IMR-90 (cell line): ENCODE results near the gene ATOSA. TPM values are rescaled to one million over a fixed set of nuclear protein-coding genes. Genes with fewer than 3 reads are reported as not detected.
A peak's percentile ranks its signal among the peaks of the same experiment; 100 is the strongest.

Experiments used
- ATAC-seq: fragments of 200-7000 bp; cut with Tn5 transposase; 2 replicates; pipeline ENCODE4 v1.9.1; 2020; ENCODE audit warnings: low read depth, mild to moderate bottlenecking, moderate library complexity
- BruUV-seq: library from RNA; stranded (reverse); fragments of 400-500 nt; replicated peaks from 2 replicates; lab custom pipeline; 2021; lab: Mats Ljungman, UMichigan
- CTCF ChIA-PET: fragments of 300-600 bp; formaldehyde crosslinking; extraction: SDS; loops from one replicate; lab custom pipeline; 2021; ENCODE audit warnings: antibody characterized with exemption; lab: Yijun Ruan, JAX
- POLR2A ChIA-PET: fragments of 300-600 bp; sonication (Branson Sonifier 250); formaldehyde crosslinking; loops from one replicate; lab custom pipeline; 2022; ENCODE audit warnings: antibody characterized with exemption; ENCODE audit not compliant: unreplicated experiment; lab: Charles Lee
- DNase-seq: peaks from one replicate; pipeline ENCODE4 v3.0.0; 2013
- H2AFZ ChIP-seq: replicated peaks from 2 replicates; pipeline ENCODE3; 2013; ENCODE audit warnings: low read length, mild to moderate bottlenecking; ENCODE audit not compliant: poor library complexity
- H2AK5ac ChIP-seq: 2 replicates; pipeline ENCODE4 v1.6.1; 2013; ENCODE audit warnings: low read depth, low read length, inconsistent platforms
- H2AK9ac ChIP-seq: replicated peaks from 2 replicates; pipeline ENCODE3; 2013; ENCODE audit warnings: mild to moderate bottlenecking, low read depth, low read length, moderate library complexity; ENCODE audit not compliant: poor library complexity
- H2BK120ac ChIP-seq: 2 replicates; pipeline ENCODE4 v1.6.1; 2013; ENCODE audit warnings: low read depth, low read length, inconsistent platforms
- H2BK15ac ChIP-seq: 3 replicates; pipeline ENCODE4 v1.6.1; 2013; ENCODE audit warnings: low read depth, low read length, inconsistent platforms
- H2BK20ac ChIP-seq: 2 replicates; pipeline ENCODE4 v1.6.1; 2013; ENCODE audit warnings: low read depth, mild to moderate bottlenecking, inconsistent platforms, low read length, moderate library complexity
- H2BK5ac ChIP-seq: 2 replicates; pipeline ENCODE4 v1.6.1; 2013; ENCODE audit warnings: mild to moderate bottlenecking, low read depth, low read length, inconsistent platforms; ENCODE audit not compliant: poor library complexity, severe bottlenecking
- H3K14ac ChIP-seq: replicated peaks from 2 replicates; pipeline ENCODE4 v1.6.1; 2013; ENCODE audit warnings: low read depth, low read length, inconsistent platforms
- H3K18ac ChIP-seq: 2 replicates; pipeline ENCODE4 v1.6.1; 2013; ENCODE audit warnings: low read depth, low read length, control low read depth
- H3K23ac ChIP-seq: 2 replicates; pipeline ENCODE4 v1.6.1; 2013; ENCODE audit warnings: low read depth, low read length, inconsistent platforms
- H3K27ac ChIP-seq: 2 replicates; pipeline ENCODE4 v1.5.1; 2013; ENCODE audit warnings: mild to moderate bottlenecking, control low read depth, low read length; ENCODE audit not compliant: insufficient read depth
- H3K27me3 ChIP-seq: 2 replicates; pipeline ENCODE4 v1.6.1; 2013; ENCODE audit warnings: low read length; ENCODE audit not compliant: control insufficient read depth, insufficient read depth
- H3K36me3 ChIP-seq: 2 replicates; pipeline ENCODE4 v1.6.1; 2013; ENCODE audit warnings: low read length, mixed read lengths; ENCODE audit not compliant: control insufficient read depth, insufficient read depth
- H3K4ac ChIP-seq: 2 replicates; pipeline ENCODE4 v1.6.1; 2013; ENCODE audit warnings: low read depth, low read length, inconsistent platforms
- H3K4me1 ChIP-seq: 2 replicates; pipeline ENCODE4 v1.6.1; 2013; ENCODE audit warnings: low read length, mixed read lengths; ENCODE audit not compliant: control insufficient read depth, insufficient read depth
- H3K4me2 ChIP-seq: 2 replicates; pipeline ENCODE4 v1.6.1; 2013; ENCODE audit warnings: low read depth, mild to moderate bottlenecking, control low read depth, low read length, moderate library complexity
- H3K4me3 ChIP-seq: 2 replicates; pipeline ENCODE4 v1.5.1; 2013; ENCODE audit warnings: low read depth, mild to moderate bottlenecking, control low read depth, low read length, moderate library complexity; ENCODE audit not compliant: insufficient read depth
- H3K56ac ChIP-seq: 2 replicates; pipeline ENCODE4 v1.6.1; 2013; ENCODE audit warnings: low read length, inconsistent platforms; ENCODE audit not compliant: insufficient read depth; ENCODE audit errors: extremely low read depth
- H3K79me1 ChIP-seq, 2 experiments: 2 replicates each; pipeline ENCODE4 v1.6.1; 2013; ENCODE audit warnings: low read length in 2 of 2, inconsistent platforms in 1 of 2, low read depth in 1 of 2
- H3K9ac ChIP-seq: 2 replicates; pipeline ENCODE4 v1.6.1; 2013; ENCODE audit warnings: low read depth, low read length, control low read depth
- H3K9me1 ChIP-seq: 2 replicates; pipeline ENCODE4 v1.6.1; 2013; ENCODE audit warnings: low read length, inconsistent platforms; ENCODE audit not compliant: insufficient read depth
- H3K9me3 ChIP-seq: 2 replicates; pipeline ENCODE4 v1.6.1; 2013; ENCODE audit warnings: low read length; ENCODE audit not compliant: control insufficient read depth, insufficient read depth
- H4K20me1 ChIP-seq: 2 replicates; pipeline ENCODE4 v1.6.1; 2013; ENCODE audit warnings: low read length, inconsistent platforms; ENCODE audit not compliant: insufficient read depth
- H4K5ac ChIP-seq: 2 replicates; pipeline ENCODE4 v1.6.1; 2013; ENCODE audit warnings: mild to moderate bottlenecking, low read depth, low read length, control low read depth
- H4K8ac ChIP-seq, 2 experiments: 2 replicates each; pipeline ENCODE4 v1.6.1; 2013; ENCODE audit warnings: low read depth in 2 of 2, low read length in 2 of 2, control low read depth in 1 of 2, inconsistent platforms in 1 of 2
- H4K91ac ChIP-seq: 2 replicates; pipeline ENCODE4 v1.6.1; 2013; ENCODE audit warnings: low read depth, low read length, inconsistent platforms; ENCODE audit not compliant: insufficient read depth
- BHLHE40 ChIP-seq: fragments of 150-350 bp; IDR thresholded peaks from 2 replicates; pipeline ENCODE4 v1.6.1; 2016; ENCODE audit warnings: mild to moderate bottlenecking, low read depth, low read length
- CHD1 ChIP-seq: IDR thresholded peaks from 2 replicates; pipeline ENCODE4 v1.6.1; 2012; ENCODE audit warnings: low read depth, low read length, improper control_type of control experiment
- FOS ChIP-seq: fragments of 150-350 bp; IDR thresholded peaks from 2 replicates; pipeline ENCODE4 v1.6.1; 2016; ENCODE audit warnings: low read depth, low read length
- MAFK ChIP-seq: IDR thresholded peaks from 2 replicates; pipeline ENCODE4 v1.6.1; 2012; ENCODE audit warnings: low read depth, low read length, improper control_type of control experiment
- RAD21 ChIP-seq: IDR thresholded peaks from 2 replicates; pipeline ENCODE4 v1.6.1; 2012; ENCODE audit warnings: low read length, improper control_type of control experiment
- RCOR1 ChIP-seq: IDR thresholded peaks from 2 replicates; pipeline ENCODE4 v1.6.1; 2012; ENCODE audit warnings: mild to moderate bottlenecking, low read length, improper control_type of control experiment; ENCODE audit not compliant: insufficient replicate concordance
- SMC3 ChIP-seq: fragments of 150-350 bp; IDR thresholded peaks from 2 replicates; pipeline ENCODE4 v1.6.1; 2016; ENCODE audit warnings: low read depth, mild to moderate bottlenecking, antibody characterized with exemption, low read length, moderate library complexity
- WGBS, 2 experiments: methylation state at CpG; one replicate each; pipeline versions ENCODE4 v1.1.5 to v1.1.7; 2013; ENCODE audit warnings: missing lambda C conversion rate in 2 of 2; ENCODE audit not compliant: insufficient read length in 1 of 2; ENCODE audit errors: extremely low coverage in 2 of 2; 5-methylcytosine and 5-hydroxymethylcytosine counted together
- dilution Hi-C: fragments of 300-500 bp; cut with HindIII; formaldehyde crosslinking; loops from one replicate; pipeline ENCODE4 v1.14.3; 2018; ENCODE audit warnings: low sequenced_read_pairs; ENCODE audit not compliant: unreplicated experiment
- in situ Hi-C: fragments of 300-500 bp; cut with MboI; formaldehyde crosslinking; loops from 3 replicates; pipeline ENCODE4 v1.14.3; 2019; ENCODE audit warnings: low sequenced_read_pairs, inconsistent platforms, mixed read lengths
- intact Hi-C: fragments of 100-400 bp; cut with micrococcal nuclease; formaldehyde crosslinking; loops from 2 replicates; pipeline ENCODE4 v1.10.0; 2022
- polyA plus RNA-seq, 3 experiments: library from polyadenylated mRNA; depleted of rRNA; stranded (reverse); fragments of >200 nt; gene quantifications; 2 replicates each; pipeline ENCODE4 v1.2.3, GENCODE V29; 2012; ENCODE audit warnings: low replicate concordance in 1 of 3
- total RNA-seq: library from RNA; depleted of rRNA; stranded (reverse); fragments of >200 nt; gene quantifications from 2 replicates; pipeline ENCODE4 v1.2.3, GENCODE V29; 2012

Gene ATOSA
- total and polyA plus RNA-seq, 2 of the 4 experiments (the other 2 are of a cell fraction): 13.2 to 17.2 TPM

- no peak overlapping the region for H3K4me3 ChIP-seq
- peaks cover 6% of the 10 kb centered on the region for H3K4me1 ChIP-seq
- peak overlapping the region; percentile 71; the same call in 1 of the 3 replicates for H2BK15ac ChIP-seq
- ChIA-PET CTCF (interaction anchor here (0.6 to 1.4 kb wide), 2 partner anchors 11 to 31 kb away, joined by 3 read pairs; no protein-coding TSS in a partner anchor), POLR2A (interaction anchor here (0.6 kb wide), 1 partner anchor 14 kb away, joined by 4 read pairs; no protein-coding TSS in a partner anchor)
- H2AK9ac ChIP-seq: no peak overlapping the region
- no peak overlapping the region; the same call in 1 of the 2 replicates for H3K56ac ChIP-seq
- 78% methylated on average over 1 of the region's 5 CpGs; no CpG with 5 or more reads in 1 of the 2 experiments for WGBS, 2 experiments
- peak overlapping the region; percentile 29; the same call in 1 of the 2 replicates for H2AK5ac ChIP-seq
- no peaks in the 10 kb centered on the region for H3K27me3 ChIP-seq
- peak; percentile 83 for DNase-seq
- H2BK120ac ChIP-seq: peak overlapping the region; percentile 81
- peak overlapping the region; percentile 74 for H3K4ac ChIP-seq
- peak overlapping the region; percentile 61; the same call in 1 of the 2 replicates for H3K18ac ChIP-seq
- peak overlapping the region; percentile 72 for H4K5ac ChIP-seq
- in situ Hi-C loops: no loop called here
- no peaks in the 10 kb centered on the region for H3K9me1 ChIP-seq
- peak overlapping the region; percentile 65 for H2AFZ ChIP-seq
- peaks cover 2% of the 10 kb centered on the region; the same call in 1 of the 2 replicates for H3K36me3 ChIP-seq
- H3K9ac ChIP-seq: no peak overlapping the region
- H4K20me1 ChIP-seq: no peaks in the 10 kb centered on the region
- H3K79me1 ChIP-seq: peaks cover 3 to 9% of the 10 kb centered on the region in 2 experiments; a peak in 3 of 4 replicates
- H3K23ac ChIP-seq: peak overlapping the region; percentile 55; the same call in 1 of the 2 replicates
- peak overlapping the region; percentile 48 for H2BK5ac ChIP-seq
- dilution Hi-C loops: no loop called here
- BruUV-seq: no TSS peak
- peak overlapping the region; percentile 72 for H2BK20ac ChIP-seq
- peak overlapping the region; percentile 45 to 56; a peak in 1 of 4 replicates for H4K8ac ChIP-seq
- peak overlapping the region; percentile 37; the same call in 1 of the 2 replicates for H4K91ac ChIP-seq
- peak overlapping the region; percentile 74 for H3K14ac ChIP-seq
- intact Hi-C loops: loop anchor here (2.0 kb wide), 1 partner anchor 78 kb away; no protein-coding TSS in a partner anchor
- no peaks in the 10 kb centered on the region for H3K9me3 ChIP-seq
- peak overlapping the region; percentile 66 for H3K27ac ChIP-seq
- ATAC-seq: peak; percentile 96
- peak overlapping the region; percentile 20; the same call in 1 of the 2 replicates for H3K4me2 ChIP-seq
- no peak for TF ChIP-seq BHLHE40
- peak; percentile 47; the same call in 1 of the 2 replicates for TF ChIP-seq FOS
- TF ChIP-seq RCOR1: no peak
- no peak for TF ChIP-seq MAFK
- TF ChIP-seq CHD1: no peak
- TF ChIP-seq RAD21: no peak
- TF ChIP-seq SMC3: no peak
Measured at GRCh38 chr15:52642386-52643361, 36.5 kb downstream of the ATOSA start.
